Erythroblast (primary cell): ENCODE data around the gene SLC5A5.
"Not testable (repeated sequence)": the region's sequence is repeated elsewhere in the genome, so short reads cannot be mapped to it uniquely, and the experiment has no call there.

ENCODE experiments used
- GATA1 ChIP-seq: IDR thresholded peaks from 2 replicates; pipeline ENCODE4 v1.6.1; 2011; ENCODE audit warnings: low read depth, mild to moderate bottlenecking, control low read depth, low read length, moderate library complexity
- POLR2A ChIP-seq: IDR thresholded peaks from 2 replicates; pipeline ENCODE4 v1.6.1; 2011; ENCODE audit warnings: mild to moderate bottlenecking, low read length

DNA sequence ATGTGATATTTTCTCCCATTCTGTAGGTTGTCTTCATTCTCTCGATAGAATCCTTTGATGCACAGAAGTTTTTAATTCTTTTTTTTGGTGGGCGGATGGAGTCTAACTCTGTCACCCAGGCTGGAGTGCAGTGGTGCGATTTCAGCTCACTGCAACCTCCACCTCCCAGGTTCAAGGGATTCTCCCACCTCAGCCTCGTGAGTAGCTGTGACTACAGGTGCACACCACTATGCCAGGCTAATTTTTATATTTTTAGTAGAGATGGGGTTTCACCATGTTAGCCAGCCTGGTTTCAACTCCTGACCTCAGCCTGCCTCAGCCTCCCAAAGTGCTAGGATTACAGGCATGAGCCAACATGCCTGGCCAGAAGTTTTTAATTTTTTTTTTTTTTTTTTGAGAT, 15.5 kb downstream of the SLC5A5 start:
- TF ChIP-seq GATA1, POLR2A: not testable (repeated sequence)
